CD4-positive, alpha-beta T cell (primary cell): ENCODE data around the gene CHCHD2. TPM values are rescaled to one million over a fixed set of nuclear protein-coding genes. Genes with fewer than 3 reads are reported as not detected.
A peak's percentile ranks its signal among the peaks of the same experiment; 100 is the strongest.

Experiments
- ATAC-seq: fragments of 200-7000 bp; cut with Tn5 transposase; one replicate; pipeline ENCODE4 v1.10.0; 2022; ENCODE audit warnings: mild to moderate bottlenecking; ENCODE audit not compliant: poor library complexity
- CTCF ChIA-PET: fragments of 350-600 bp; sonication (Branson Sonifier 250); formaldehyde crosslinking; loops from one replicate; lab custom pipeline; 2021; ENCODE audit warnings: antibody characterized with exemption, inconsistent platforms; lab: Charles Lee
- POLR2A ChIA-PET: fragments of 350-600 bp; sonication (Branson Sonifier 250); formaldehyde crosslinking; loops from one replicate; lab custom pipeline; 2021; ENCODE audit warnings: antibody characterized with exemption, inconsistent platforms; lab: Charles Lee
- DNase-seq, 14 experiments: peaks; one replicate each; pipeline ENCODE4 v3.0.0-alpha.2; 2013 to 2020; ENCODE audit warnings: mixed read lengths in 2 of 14
- H3K27ac ChIP-seq, 2 donors: one replicate each; pipeline versions ENCODE4 v1.5.1 to v1.7.0; 2013; ENCODE audit warnings: low read length in 2 of 2, low read depth in 1 of 2, mild to moderate bottlenecking in 1 of 2
- H3K27me3 ChIP-seq, 2 experiments: 1 replicate in 1 of 2; 2 replicates in 1 of 2; pipeline versions ENCODE4 v1.6.1 to v1.7.0; 2013; ENCODE audit warnings: low read length in 2 of 2, control low read depth in 1 of 2, mild to moderate bottlenecking in 1 of 2, moderate library complexity in 1 of 2; ENCODE audit not compliant: insufficient read depth in 2 of 2, control insufficient read depth in 1 of 2
- H3K36me3 ChIP-seq: one replicate; pipeline ENCODE4 v1.6.1; 2013; ENCODE audit warnings: low read length, control low read depth; ENCODE audit not compliant: insufficient read depth
- H3K4me1 ChIP-seq: one replicate; pipeline ENCODE4 v1.6.1; 2013; ENCODE audit warnings: low read length, control low read depth; ENCODE audit not compliant: insufficient read depth
- H3K4me3 ChIP-seq: one replicate; pipeline ENCODE4 v1.5.1; 2013; ENCODE audit warnings: mild to moderate bottlenecking, low read length, moderate library complexity
- H3K9me3 ChIP-seq, 2 experiments: 1 replicate in 1 of 2; 2 replicates in 1 of 2; pipeline versions ENCODE4 v1.6.1 to v1.7.0; 2013; ENCODE audit warnings: low read length in 2 of 2, mild to moderate bottlenecking in 2 of 2, control low read depth in 1 of 2, moderate library complexity in 1 of 2; ENCODE audit not compliant: control insufficient read depth in 1 of 2, insufficient read depth in 1 of 2
- H3K27ac Mint-ChIP-seq: one replicate; pipeline ENCODE4 v1.8.0; 2020; ENCODE audit warnings: mixed read lengths
- H3K27me3 Mint-ChIP-seq: one replicate; pipeline ENCODE4 v1.8.0; 2021; ENCODE audit warnings: mixed read lengths
- H3K36me3 Mint-ChIP-seq: one replicate; pipeline ENCODE4 v1.8.0; 2021; ENCODE audit warnings: low read depth, mixed read lengths
- H3K4me1 Mint-ChIP-seq: one replicate; pipeline ENCODE4 v1.8.0; 2021; ENCODE audit warnings: low read depth, mixed read lengths
- H3K4me3 Mint-ChIP-seq: one replicate; pipeline ENCODE4 v1.8.0; 2020; ENCODE audit warnings: mild to moderate bottlenecking, mixed read lengths
- H3K9me3 Mint-ChIP-seq: one replicate; pipeline ENCODE4 v1.8.0; 2020; ENCODE audit warnings: mixed read lengths
- CTCF ChIP-seq: fragments of 200-600 bp; IDR thresholded peaks from one replicate; pipeline ENCODE4 v1.8.0; 2022; ENCODE audit warnings: antibody characterized with exemption, mild to moderate bottlenecking
- intact Hi-C, 2 experiments: fragments of 100-400 bp; cut with DNase I in 1 of 2; cut with micrococcal nuclease in 1 of 2; formaldehyde crosslinking; loops; one replicate each; pipeline versions ENCODE4 v1.15.1 to v1.9.0; 2023 to 2025; cut with DNase I, micrococcal nuclease
- total RNA-seq, 174 experiments: library from RNA in 2 of 174; stranded (reverse) in 2 of 174; gene quantifications; one replicate each; pipeline ENCODE4 v1.2.3 and lab custom pipeline; 2021 to 2026

The CHCHD2 gene
- total RNA-seq, 2 experiments from 2014 or later: 250 to 252 TPM

DNA sequence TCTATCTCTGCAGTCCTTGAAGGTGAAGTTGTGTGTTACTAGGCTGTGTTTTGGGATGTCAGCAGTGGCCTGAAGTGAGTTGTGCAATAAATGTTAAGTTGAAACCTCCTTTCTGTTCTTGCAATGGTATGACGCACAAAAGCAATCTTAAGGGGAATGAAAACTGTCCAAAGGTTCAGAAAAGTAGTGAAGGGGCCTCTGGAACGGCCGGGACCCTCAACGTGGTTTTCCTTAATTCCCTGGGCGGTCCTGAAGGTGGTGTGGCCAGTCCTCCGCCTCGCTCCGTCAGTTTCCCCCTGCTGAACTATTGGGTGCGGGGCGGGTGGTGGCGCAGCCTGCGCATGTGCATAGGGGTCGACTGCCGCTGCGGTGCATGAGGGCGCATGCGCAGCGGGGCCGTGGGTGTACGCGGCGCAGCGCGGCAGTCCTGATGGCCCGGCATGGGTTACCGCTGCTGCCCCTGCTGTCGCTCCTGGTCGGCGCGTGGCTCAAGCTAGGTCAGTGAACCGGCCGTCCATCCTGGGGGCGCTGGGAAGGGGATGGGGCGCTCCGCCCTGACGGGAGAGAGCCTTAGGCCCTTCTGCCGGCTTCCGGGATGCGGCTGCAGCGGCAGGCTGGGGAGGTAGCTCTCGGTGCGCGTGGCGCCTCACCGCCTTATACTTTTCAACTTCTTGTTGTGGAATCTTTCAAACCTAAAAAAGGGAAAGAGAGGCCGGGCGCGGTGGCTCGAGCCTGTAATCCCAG lies 42.2 kb downstream of the CHCHD2 start, which contains the start of gene SUMF2:
TSS of gene SUMF2 (plus strand) at position 405 of the 744 bp plus-strand sequence. CDS start at position 431, 26 bp downstream.
- Histone ChIP-seq H3K4me3 (peak within 1 kb of the TSS; percentile 95), H3K27ac (peak within 1 kb of the TSS; percentile 82 to 84), H3K36me3 (peaks cover 45% of the 10 kb centered on the region), H3K27me3 (no peaks in the 10 kb centered on the region), H3K4me1 (peaks cover 25% of the 10 kb centered on the region), H3K9me3 (no peaks in the 10 kb centered on the region)
- H3K4me1 Mint-ChIP-seq: peaks cover 31% of the 10 kb centered on the region
- ATAC-seq: peak; percentile 89
- CTCF ChIA-PET: interaction anchor here (1.3 to 2.9 kb wide), 6 partner anchors 10 to 422 kb away, joined by 5 to 12 read pairs (median 8); partner anchors contain the start of genes CCT6A, CHCHD2 and PSPH
- TF ChIP-seq CTCF: no peak
- POLR2A ChIA-PET: interaction anchor here (0.7 to 5.0 kb wide), 12 partner anchors 9 to 1305 kb away, joined by 3 to 55 read pairs (median 10); partner anchors contain the start of genes CCT6A, CHCHD2, LANCL2 and PSPH
- H3K36me3 Mint-ChIP-seq: peaks cover 66% of the 10 kb centered on the region
- intact Hi-C loops: loop anchor here (1.0 to 10.0 kb wide), 3 partner anchors 13 to 499 kb away; partner anchors contain the start of genes CCT6A (in 1 of the 2), CHCHD2 (in 1 of the 2) and PSPH (in 1 of the 2)
- peak; percentile 81 to 97 (median 89) for DNase-seq
- H3K9me3 Mint-ChIP-seq: no peaks in the 10 kb centered on the region
- no peaks in the 10 kb centered on the region for H3K27me3 Mint-ChIP-seq
- H3K27ac Mint-ChIP-seq: peak within 1 kb of the TSS; percentile 95
- peak within 1 kb of the TSS; percentile 93 for H3K4me3 Mint-ChIP-seq

DNA sequence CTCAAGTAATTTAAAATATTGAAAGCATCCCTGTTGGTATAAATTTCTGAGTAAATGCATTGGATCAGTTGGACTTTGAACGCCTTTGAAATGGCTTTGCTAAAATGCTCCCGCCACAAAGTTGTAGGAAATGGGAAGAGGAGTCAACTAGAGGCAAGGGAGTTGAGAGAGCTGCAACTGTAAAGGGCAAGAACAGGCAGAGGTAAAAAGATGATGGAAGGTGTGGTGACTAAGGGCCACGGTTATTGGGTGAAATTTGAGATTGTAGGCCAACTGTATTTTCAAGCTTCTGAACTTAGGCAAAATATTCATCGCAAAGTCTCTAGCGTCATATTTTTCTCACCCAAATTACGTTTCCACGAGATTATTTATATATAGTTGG lies 42.8 kb downstream of the CHCHD2 start:
- H3K4me3 Mint-ChIP-seq: peak overlapping the region; percentile 93
- peaks cover 67% of the 10 kb centered on the region for H3K36me3 Mint-ChIP-seq
- Histone ChIP-seq H3K27me3 (no peaks in the 10 kb centered on the region), H3K9me3 (no peaks in the 10 kb centered on the region), H3K4me3 (peak overlapping the region; percentile 95), H3K27ac (peak overlapping the region; percentile 63 to 82), H3K36me3 (peaks cover 44% of the 10 kb centered on the region), H3K4me1 (peaks cover 25% of the 10 kb centered on the region)
- H3K27ac Mint-ChIP-seq: peak overlapping the region; percentile 95
- POLR2A ChIA-PET: interaction anchor here (1.4 to 5.0 kb wide), 6 partner anchors 9 to 1304 kb away, joined by 8 to 55 read pairs (median 19); partner anchors contain the start of genes CCT6A, CHCHD2, LANCL2 and PSPH
- no peak for ATAC-seq
- intact Hi-C loops: loop anchor here in 1 of 2 experiments (10.0 kb wide), 1 partner anchor 499 kb away; no protein-coding TSS in a partner anchor
- no peaks in the 10 kb centered on the region for H3K27me3 Mint-ChIP-seq
- CTCF ChIA-PET: interaction anchor here (2.1 kb wide), 1 partner anchor 12 kb away, joined by 12 read pairs; the partner anchor contains the start of genes CCT6A and PSPH
- peaks cover 31% of the 10 kb centered on the region for H3K4me1 Mint-ChIP-seq
- H3K9me3 Mint-ChIP-seq: no peaks in the 10 kb centered on the region
- no peak for TF ChIP-seq CTCF
- DNase-seq: no peak

- H3K9me3 ChIP-seq: no peaks in the 10 kb centered on the region
- DNase-seq (no peak), ATAC-seq (no peak)
- TF ChIP-seq CTCF: no peak
- peaks cover 50% of the 10 kb centered on the region for H3K36me3 ChIP-seq
- Mint-ChIP-seq H3K9me3 (no peaks in the 10 kb centered on the region), H3K4me3 (peak overlapping the region; percentile 58), H3K36me3 (peaks cover 79% of the 10 kb centered on the region), H3K27me3 (no peaks in the 10 kb centered on the region), H3K4me1 (peaks cover 31% of the 10 kb centered on the region), H3K27ac (peak overlapping the region; percentile 76)
- no peak overlapping the region for H3K27ac ChIP-seq
- CTCF ChIA-PET: interaction anchor here (1.3 kb wide), 1 partner anchor 98 kb away, joined by 4 read pairs; no protein-coding TSS in a partner anchor
- H3K4me1 ChIP-seq: peaks cover 25% of the 10 kb centered on the region
- POLR2A ChIA-PET: interaction anchor here (1.0 to 5.0 kb wide), 3 partner anchors 11 to 61 kb away, joined by 3 to 55 read pairs (median 21); partner anchors contain the start of genes CCT6A and PSPH
- H3K27me3 ChIP-seq: no peaks in the 10 kb centered on the region
- intact Hi-C loops: loop anchor here in 1 of 2 experiments (1.0 to 10.0 kb wide), 2 partner anchors 9 to 498 kb away; no protein-coding TSS in a partner anchor
- H3K4me3 ChIP-seq: no peak overlapping the region
These were observed 43.9 kb downstream of the CHCHD2 start for GRCh38 chr7:56062382-56062781.
